ENCODE data around the gene DNAJC25.
"Not testable (repeated sequence)": the region's sequence is repeated elsewhere in the genome, so short reads cannot be mapped to it uniquely, and the experiment has no call there.

The DNAJC25 gene

GRCh38 chr9:111649016-111649415 is 17.9 kb downstream of the DNAJC25 start:
- Histone ChIP-seq H3K36me3 (ENCODE audit: control insufficient read depth, insufficient read depth, low read length, severe bottlenecking) (peaks cover 49% of the 10 kb centered on the region), H3K27me3 (replicated peaks; ENCODE audit: control insufficient read depth, insufficient read depth, low read length) (no peaks in the 10 kb centered on the region), H3K9ac (ENCODE audit: low read length) (no peak overlapping the region), H3K4me1 (ENCODE audit: control insufficient read depth, insufficient read depth, low read length) (peaks cover 3% of the 10 kb centered on the region), H3K4me3 (ENCODE audit: low read length) (no peak overlapping the region), H3K9me3 (ENCODE audit: control insufficient read depth, low read length) (no peaks in the 10 kb centered on the region)
- DNase-seq (ENCODE audit: low read depth) = no peak

GRCh38 chr9:111657051-111657450 is 25.9 kb downstream of the DNAJC25 start:
- H3K36me3 ChIP-seq (ENCODE audit: control insufficient read depth, insufficient read depth, low read length, severe bottlenecking) = peaks cover 28% of the 10 kb centered on the region
- DNase-seq (ENCODE audit: low read depth) = no peak
- H3K4me3 ChIP-seq (ENCODE audit: low read length) = no peak overlapping the region
- no peaks in the 10 kb centered on the region for H3K27me3 ChIP-seq (replicated peaks; ENCODE audit: control insufficient read depth, insufficient read depth, low read length)
- no peak overlapping the region for H3K9ac ChIP-seq (ENCODE audit: low read length)
- H3K4me1 ChIP-seq (ENCODE audit: control insufficient read depth, insufficient read depth, low read length) = peaks cover 24% of the 10 kb centered on the region
- no peaks in the 10 kb centered on the region for H3K9me3 ChIP-seq (ENCODE audit: control insufficient read depth, low read length)

GRCh38 chr9:111658943-111659342 is 27.8 kb downstream of the DNAJC25 start:
- no peaks in the 10 kb centered on the region for H3K9me3 ChIP-seq (ENCODE audit: control insufficient read depth, low read length)
- peak overlapping the region; percentile 15 for H3K4me3 ChIP-seq (ENCODE audit: low read length)
- H3K36me3 ChIP-seq (ENCODE audit: control insufficient read depth, insufficient read depth, low read length, severe bottlenecking) = peaks cover 15% of the 10 kb centered on the region
- H3K4me1 ChIP-seq (ENCODE audit: control insufficient read depth, insufficient read depth, low read length) = peaks cover 38% of the 10 kb centered on the region
- DNase-seq (ENCODE audit: low read depth) = no peak
- no peaks in the 10 kb centered on the region for H3K27me3 ChIP-seq (replicated peaks; ENCODE audit: control insufficient read depth, insufficient read depth, low read length)
- no peak overlapping the region for H3K9ac ChIP-seq (ENCODE audit: low read length)

GRCh38 chr9:111659691-111660090 is 28.6 kb downstream of the DNAJC25 start:
- Histone ChIP-seq H3K36me3 (ENCODE audit: control insufficient read depth, insufficient read depth, low read length, severe bottlenecking) (peaks cover 8% of the 10 kb centered on the region), H3K4me1 (ENCODE audit: control insufficient read depth, insufficient read depth, low read length) (peaks cover 38% of the 10 kb centered on the region), H3K4me3 (ENCODE audit: low read length) (peak overlapping the region; percentile 9), H3K9ac (ENCODE audit: low read length) (peak overlapping the region; percentile 7), H3K9me3 (ENCODE audit: control insufficient read depth, low read length) (no peaks in the 10 kb centered on the region), H3K27me3 (replicated peaks; ENCODE audit: control insufficient read depth, insufficient read depth, low read length) (no peaks in the 10 kb centered on the region)
- no peak for DNase-seq (ENCODE audit: low read depth)

GRCh38 chr9:111661150-111661801 is 30.1 kb downstream of the DNAJC25 start, which contains the start of gene GNG10:
Gene GNG10, plus strand, starts transcription at chr9:111661605. Its CDS starts 30 bp downstream, at chr9:111661635.
- H3K36me3 ChIP-seq (ENCODE audit: control insufficient read depth, insufficient read depth, low read length, severe bottlenecking) = no peaks in the 10 kb centered on the region
- H3K4me1 ChIP-seq (ENCODE audit: control insufficient read depth, insufficient read depth, low read length) = peaks cover 38% of the 10 kb centered on the region
- peak within 1 kb of the TSS; percentile 87 for H3K9ac ChIP-seq (ENCODE audit: low read length)
- peak within 1 kb of the TSS; percentile 94 for H3K4me3 ChIP-seq (ENCODE audit: low read length)
- peak; percentile 85 for DNase-seq (ENCODE audit: low read depth)
- H3K9me3 ChIP-seq (ENCODE audit: control insufficient read depth, low read length) = no peaks in the 10 kb centered on the region
- H3K27me3 ChIP-seq (replicated peaks; ENCODE audit: control insufficient read depth, insufficient read depth, low read length) = no peaks in the 10 kb centered on the region

- no peaks in the 10 kb centered on the region for H3K27me3 ChIP-seq (replicated peaks; ENCODE audit: control insufficient read depth, insufficient read depth, low read length)
- H3K4me3 ChIP-seq (ENCODE audit: low read length) = peak overlapping the region; percentile 94
- H3K9ac ChIP-seq (ENCODE audit: low read length) = peak overlapping the region; percentile 87
- H3K36me3 ChIP-seq (ENCODE audit: control insufficient read depth, insufficient read depth, low read length, severe bottlenecking) = peaks cover 5% of the 10 kb centered on the region
- peak; percentile 80 for DNase-seq (ENCODE audit: low read depth)
- H3K9me3 ChIP-seq (ENCODE audit: control insufficient read depth, low read length) = no peaks in the 10 kb centered on the region
- peaks cover 38% of the 10 kb centered on the region for H3K4me1 ChIP-seq (ENCODE audit: control insufficient read depth, insufficient read depth, low read length)
These were observed 30.8 kb downstream of the DNAJC25 start for GRCh38 chr9:111661802-111662521.

- Histone ChIP-seq H3K27me3 (replicated peaks; ENCODE audit: control insufficient read depth, insufficient read depth, low read length) (no peaks in the 10 kb centered on the region), H3K9me3 (ENCODE audit: control insufficient read depth, low read length) (no peaks in the 10 kb centered on the region)
These were observed 31.6 kb downstream of the DNAJC25 start for GRCh38 chr9:111662576-111663300.

GRCh38 chr9:111663301-111663823 is 32.2 kb downstream of the DNAJC25 start:
- no peaks in the 10 kb centered on the region for H3K27me3 ChIP-seq (replicated peaks; ENCODE audit: control insufficient read depth, insufficient read depth, low read length)
- DNase-seq (ENCODE audit: low read depth) = no peak
- peaks cover 38% of the 10 kb centered on the region for H3K4me1 ChIP-seq (ENCODE audit: control insufficient read depth, insufficient read depth, low read length)
- no peaks in the 10 kb centered on the region for H3K9me3 ChIP-seq (ENCODE audit: control insufficient read depth, low read length)
- H3K36me3 ChIP-seq (ENCODE audit: control insufficient read depth, insufficient read depth, low read length, severe bottlenecking) = peaks cover 12% of the 10 kb centered on the region
- H3K4me3 ChIP-seq (ENCODE audit: low read length) = peak overlapping the region; percentile 94
- H3K9ac ChIP-seq (ENCODE audit: low read length) = no peak overlapping the region

More at GRCh38 chr9:111662576-111663300, 31.6 kb downstream of the DNAJC25 start:
- peaks cover 11% of the 10 kb centered on the region for H3K36me3 ChIP-seq (ENCODE audit: control insufficient read depth, insufficient read depth, low read length, severe bottlenecking)
- H3K4me3 ChIP-seq (ENCODE audit: low read length) = peak overlapping the region; percentile 94
- peak; percentile 40 for DNase-seq (ENCODE audit: low read depth)
- H3K4me1 ChIP-seq (ENCODE audit: control insufficient read depth, insufficient read depth, low read length) = peaks cover 38% of the 10 kb centered on the region
- peak overlapping the region; percentile 87 for H3K9ac ChIP-seq (ENCODE audit: low read length)

GRCh38 chr9:111668026-111668573 is 37.0 kb downstream of the DNAJC25 start:
- peaks cover 32% of the 10 kb centered on the region for H3K36me3 ChIP-seq (ENCODE audit: control insufficient read depth, insufficient read depth, low read length, severe bottlenecking)

GRCh38 chr9:111668601-111669000 is 37.5 kb downstream of the DNAJC25 start:
- peaks cover 32% of the 10 kb centered on the region for H3K36me3 ChIP-seq (ENCODE audit: control insufficient read depth, insufficient read depth, low read length, severe bottlenecking)
- not testable (repeated sequence) for H3K9ac ChIP-seq (ENCODE audit: low read length); H3K4me1 ChIP-seq (ENCODE audit: control insufficient read depth, insufficient read depth, low read length); H3K9me3 ChIP-seq (ENCODE audit: control insufficient read depth, low read length); DNase-seq (ENCODE audit: low read depth); H3K4me3 ChIP-seq (ENCODE audit: low read length); H3K27me3 ChIP-seq (replicated peaks; ENCODE audit: control insufficient read depth, insufficient read depth, low read length)

More at GRCh38 chr9:111668026-111668573, 37.0 kb downstream of the DNAJC25 start:
- Histone ChIP-seq H3K9ac (ENCODE audit: low read length) (no peak overlapping the region), H3K4me1 (ENCODE audit: control insufficient read depth, insufficient read depth, low read length) (peaks cover 4% of the 10 kb centered on the region), H3K27me3 (replicated peaks; ENCODE audit: control insufficient read depth, insufficient read depth, low read length) (no peaks in the 10 kb centered on the region), H3K9me3 (ENCODE audit: control insufficient read depth, low read length) (no peaks in the 10 kb centered on the region), H3K4me3 (ENCODE audit: low read length) (no peak overlapping the region)
- DNase-seq (ENCODE audit: low read depth) = no peak
